Heart left ventricle (tissue), 13 donors: ENCODE results near the gene FHL1.

Experiments
- POLR2A ChIP-seq, 2 donors: fragments of 450-650 bp; IDR thresholded peaks; one replicate each; pipeline ENCODE4 v1.6.1; 2017; ENCODE audit warnings: antibody characterized with exemption in 2 of 2, mild to moderate bottlenecking in 2 of 2, moderate library complexity in 2 of 2
- TF ChIP-seq, protein P1 (sequence below), 12 donors: fragments of 200-600 bp; sonication (generic) in 4 of 12; IDR thresholded peaks; one replicate each; pipeline versions ENCODE4 v1.5.0 to v1.8.0; 2018 to 2022; ENCODE audit warnings: antibody characterized with exemption in 12 of 12, mild to moderate bottlenecking in 5 of 12
- donor health status: ischemic (EF 13 %, LVEDD 7.1; RV severe dilation, severe dysfunction).
- donor health status: DM: no; HTN: yes; CAD: no.
- donor health status: DM: no; HTN: no; CAD: no.
- donor health status: ischemic (EF 25% LVEDD 6.9; RV normal size, moderate dysfunction).
- donor health status: ischemic (EF 25% LVEDD 5.7; RV mildly dilated, moderate dysfunction).
- donor health status: ischemic (EF 35%, LVEDD 5.7; RV mildly dilated, moderate dysfunction).
- donor health status: nonischemic (EF 11% LVEDD 7.7; RV severe dilation, severe dysfunction).
- donor health status: DM: yes; HTN: yes; CAD: no.
- donor health status: PGD.
- donor health status: ischemic (EF 29% LVEDD 5.4; RV normal size, mild dysfunction).
- donor health status: nonischemic (EF 23%, LVEDD 6.1; RV moderate dilation, normal function).

DNA sequence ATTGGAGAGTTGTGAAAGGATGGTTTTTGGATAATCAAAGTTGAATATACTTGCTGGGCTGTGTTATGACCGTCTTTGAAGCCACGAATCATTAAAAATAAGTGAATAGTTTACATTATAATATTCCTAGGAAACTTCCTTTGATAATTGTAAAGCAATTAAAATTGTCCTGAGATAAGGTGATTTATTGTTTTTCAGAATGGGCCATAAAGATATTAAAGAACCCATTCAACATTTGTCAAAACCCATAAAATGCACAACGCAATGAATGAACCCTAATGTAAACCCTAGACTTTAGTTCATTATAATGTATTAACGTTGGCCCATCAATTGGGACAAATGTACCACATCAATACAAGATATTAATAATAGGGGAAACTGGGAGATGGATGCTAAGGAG is 11.4 kb downstream of the FHL1 start:
- TF ChIP-seq, protein P1, sequence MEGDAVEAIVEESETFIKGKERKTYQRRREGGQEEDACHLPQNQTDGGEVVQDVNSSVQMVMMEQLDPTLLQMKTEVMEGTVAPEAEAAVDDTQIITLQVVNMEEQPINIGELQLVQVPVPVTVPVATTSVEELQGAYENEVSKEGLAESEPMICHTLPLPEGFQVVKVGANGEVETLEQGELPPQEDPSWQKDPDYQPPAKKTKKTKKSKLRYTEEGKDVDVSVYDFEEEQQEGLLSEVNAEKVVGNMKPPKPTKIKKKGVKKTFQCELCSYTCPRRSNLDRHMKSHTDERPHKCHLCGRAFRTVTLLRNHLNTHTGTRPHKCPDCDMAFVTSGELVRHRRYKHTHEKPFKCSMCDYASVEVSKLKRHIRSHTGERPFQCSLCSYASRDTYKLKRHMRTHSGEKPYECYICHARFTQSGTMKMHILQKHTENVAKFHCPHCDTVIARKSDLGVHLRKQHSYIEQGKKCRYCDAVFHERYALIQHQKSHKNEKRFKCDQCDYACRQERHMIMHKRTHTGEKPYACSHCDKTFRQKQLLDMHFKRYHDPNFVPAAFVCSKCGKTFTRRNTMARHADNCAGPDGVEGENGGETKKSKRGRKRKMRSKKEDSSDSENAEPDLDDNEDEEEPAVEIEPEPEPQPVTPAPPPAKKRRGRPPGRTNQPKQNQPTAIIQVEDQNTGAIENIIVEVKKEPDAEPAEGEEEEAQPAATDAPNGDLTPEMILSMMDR (IDR thresholded peaks at IDR 0.05), result no peak
- no peak for TF ChIP-seq POLR2A (IDR thresholded peaks at IDR 0.05)
